HG02610 (cell line): ENCODE measurements around the gene CRMP1.

Experiments
- ATAC-seq: cut with Tn5 transposase; IDR thresholded peaks from one replicate; pipeline ENCODE4 v1.9.1; 2021; ENCODE audit warnings: mild to moderate bottlenecking, moderate library complexity; ENCODE audit not compliant: unreplicated experiment

The CRMP1 gene

GRCh38 chr4:5774416-5775036 is 118.4 kb downstream of the CRMP1 start:
- no peak for ATAC-seq

GRCh38 chr4:5773271-5773555 is 119.7 kb downstream of the CRMP1 start:
- no peak for ATAC-seq

DNA sequence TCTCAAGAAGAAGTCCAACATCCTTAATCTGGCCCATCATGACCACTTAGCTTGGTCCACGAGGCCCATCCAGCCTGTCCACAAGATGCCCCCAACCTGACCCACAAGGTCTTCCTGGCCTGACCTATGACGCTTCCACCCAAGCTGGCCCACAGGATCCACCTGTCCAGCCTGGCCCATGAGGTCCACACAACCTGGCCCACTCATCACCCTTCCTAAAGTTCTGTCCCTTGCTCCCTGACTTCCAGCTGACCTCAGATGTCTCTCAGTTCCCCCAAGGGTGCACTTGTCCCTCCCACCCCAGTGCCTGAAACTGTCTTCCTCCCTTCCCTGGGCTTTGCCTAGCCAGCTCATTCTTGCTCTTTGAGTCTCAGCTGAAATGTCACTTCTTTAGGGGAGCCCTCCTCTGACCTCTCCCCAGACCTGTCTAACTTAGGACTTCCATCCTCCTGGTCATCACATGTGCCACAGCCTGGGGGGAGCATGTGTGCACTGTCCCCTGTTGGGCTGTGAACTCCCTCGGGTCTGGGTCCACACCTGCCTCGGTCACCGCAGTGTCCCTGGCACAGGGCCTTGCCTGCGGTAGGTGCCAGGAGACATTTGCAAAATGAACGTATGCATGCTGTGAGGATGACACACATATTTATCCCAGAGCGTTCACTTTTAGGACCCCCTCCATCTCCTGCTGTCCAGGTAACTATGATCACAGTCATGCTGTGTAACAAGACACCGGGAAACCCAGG is 120.2 kb downstream of the CRMP1 start:
- no peak for ATAC-seq
